Coronary artery (tissue), 2 donors: ENCODE data around the gene CD79B.

Experiments
- DNase-seq: peaks from one replicate; pipeline ENCODE4 v3.0.0-alpha.2; 2017; ENCODE audit warnings: low spot score
- H3K27ac ChIP-seq, 2 donors: fragments of 200-600 bp; sonication (generic); one replicate each; pipeline ENCODE4 v1.5.1; 2016 to 2019
- H3K4me3 ChIP-seq: fragments of 200-600 bp; sonication (generic); 2 replicates; pipeline ENCODE4 v1.5.1; 2016; ENCODE audit warnings: mild to moderate bottlenecking, moderate library complexity
- CTCF ChIP-seq: fragments of 200-600 bp; sonication (generic); IDR thresholded peaks from one replicate; pipeline ENCODE4 v1.5.1; 2019; ENCODE audit warnings: antibody characterized with exemption

Gene CD79B

GRCh38 chr17:63932721-63933120, 590 bp upstream of the CD79B start:
- Histone ChIP-seq H3K27ac (no peak overlapping the region), H3K4me3 (no peak overlapping the region)
- no peak for DNase-seq
- no peak for TF ChIP-seq CTCF

- DNase-seq = no peak
- Histone ChIP-seq H3K4me3 (peak overlapping the region; percentile 21), H3K27ac (peak overlapping the region in 1 of 2 donors; percentile 72)
- TF ChIP-seq CTCF = no peak
Measured at GRCh38 chr17:63930951-63931575, 1.1 kb downstream of the CD79B start.

GRCh38 chr17:63929860-63930766, 2.0 kb downstream of the CD79B start:
- Histone ChIP-seq H3K27ac (peak overlapping the region in 1 of 2 donors; percentile 28), H3K4me3 (no peak overlapping the region)
- TF ChIP-seq CTCF = no peak
- no peak for DNase-seq

- DNase-seq = no peak
- H3K27ac ChIP-seq = no peak overlapping the region
- no peak for TF ChIP-seq CTCF
- H3K4me3 ChIP-seq = no peak overlapping the region
Measured at GRCh38 chr17:63928966-63929695, 3.0 kb downstream of the CD79B start.

GRCh38 chr17:63928172-63928666, 3.9 kb downstream of the CD79B start:
- no peak for TF ChIP-seq CTCF

GRCh38 chr17:63927464-63928171, 4.5 kb downstream of the CD79B start:
- Histone ChIP-seq H3K27ac (no peak overlapping the region), H3K4me3 (no peak overlapping the region)
- TF ChIP-seq CTCF = no peak
- no peak for DNase-seq

More at GRCh38 chr17:63928172-63928666, 3.9 kb downstream of the CD79B start:
- Histone ChIP-seq H3K27ac (no peak overlapping the region), H3K4me3 (no peak overlapping the region)
- DNase-seq = no peak
